AG09309 (cell line): ENCODE results near the gene CFAP90.
A peak's percentile ranks its signal among the peaks of the same experiment; 100 is the strongest.

Experiments
- DNase-seq: peaks from one replicate; pipeline ENCODE4 v3.0.0-alpha.2; 2010; ENCODE audit warnings: low read depth
- H3K4me3 ChIP-seq: 2 replicates; pipeline ENCODE4 v1.5.1; 2011; ENCODE audit warnings: mild to moderate bottlenecking, low read depth, low read length, moderate library complexity; ENCODE audit not compliant: control insufficient read depth
- TF ChIP-seq, protein P1 (sequence below): IDR thresholded peaks from 2 replicates; pipeline ENCODE4 v1.5.1; 2011; ENCODE audit warnings: mild to moderate bottlenecking, low read depth, low read length, inconsistent platforms; ENCODE audit not compliant: insufficient read depth, control insufficient read depth; ENCODE audit errors: missing control alignments

The CFAP90 gene

DNA sequence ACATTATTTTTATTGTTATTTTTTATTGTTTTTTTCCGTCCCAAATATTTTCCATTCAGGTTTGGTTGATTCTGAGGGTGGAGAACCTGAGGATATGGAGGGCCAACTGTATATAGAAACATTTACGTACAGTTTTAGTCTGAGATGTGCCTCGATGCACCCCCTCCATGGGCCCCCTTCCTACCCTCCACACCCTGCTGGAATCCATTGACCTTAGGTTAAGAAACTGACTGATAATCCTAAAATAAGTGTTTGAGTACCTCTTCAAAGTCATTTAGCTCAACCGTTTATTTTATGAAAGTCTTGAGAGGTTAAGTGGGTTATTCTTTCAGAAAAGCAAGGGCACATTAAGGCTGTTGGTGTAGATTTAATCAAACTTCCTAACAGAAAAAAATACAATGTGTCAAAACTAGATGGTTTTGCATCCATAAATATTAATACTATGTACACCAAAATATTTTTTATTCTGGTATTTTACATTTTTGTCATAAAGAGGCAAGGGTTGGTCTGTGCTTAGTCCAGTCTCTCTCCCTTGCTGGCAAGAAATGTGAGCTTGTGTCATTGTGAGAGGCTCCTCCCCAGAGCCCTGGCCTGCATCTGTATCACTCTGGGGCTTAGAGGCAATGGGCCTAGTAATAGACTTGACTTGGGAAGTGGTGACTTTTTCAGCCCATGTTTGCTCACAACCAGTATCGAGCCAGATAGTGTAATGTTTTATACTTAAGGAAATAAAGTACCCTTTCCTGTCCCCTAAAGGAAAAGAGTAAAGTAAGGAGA, 33.7 kb upstream of the CFAP90 start:
- TF ChIP-seq, protein P1, sequence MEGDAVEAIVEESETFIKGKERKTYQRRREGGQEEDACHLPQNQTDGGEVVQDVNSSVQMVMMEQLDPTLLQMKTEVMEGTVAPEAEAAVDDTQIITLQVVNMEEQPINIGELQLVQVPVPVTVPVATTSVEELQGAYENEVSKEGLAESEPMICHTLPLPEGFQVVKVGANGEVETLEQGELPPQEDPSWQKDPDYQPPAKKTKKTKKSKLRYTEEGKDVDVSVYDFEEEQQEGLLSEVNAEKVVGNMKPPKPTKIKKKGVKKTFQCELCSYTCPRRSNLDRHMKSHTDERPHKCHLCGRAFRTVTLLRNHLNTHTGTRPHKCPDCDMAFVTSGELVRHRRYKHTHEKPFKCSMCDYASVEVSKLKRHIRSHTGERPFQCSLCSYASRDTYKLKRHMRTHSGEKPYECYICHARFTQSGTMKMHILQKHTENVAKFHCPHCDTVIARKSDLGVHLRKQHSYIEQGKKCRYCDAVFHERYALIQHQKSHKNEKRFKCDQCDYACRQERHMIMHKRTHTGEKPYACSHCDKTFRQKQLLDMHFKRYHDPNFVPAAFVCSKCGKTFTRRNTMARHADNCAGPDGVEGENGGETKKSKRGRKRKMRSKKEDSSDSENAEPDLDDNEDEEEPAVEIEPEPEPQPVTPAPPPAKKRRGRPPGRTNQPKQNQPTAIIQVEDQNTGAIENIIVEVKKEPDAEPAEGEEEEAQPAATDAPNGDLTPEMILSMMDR: no peak
- DNase-seq: no peak
- H3K4me3 ChIP-seq: no peak overlapping the region

DNA sequence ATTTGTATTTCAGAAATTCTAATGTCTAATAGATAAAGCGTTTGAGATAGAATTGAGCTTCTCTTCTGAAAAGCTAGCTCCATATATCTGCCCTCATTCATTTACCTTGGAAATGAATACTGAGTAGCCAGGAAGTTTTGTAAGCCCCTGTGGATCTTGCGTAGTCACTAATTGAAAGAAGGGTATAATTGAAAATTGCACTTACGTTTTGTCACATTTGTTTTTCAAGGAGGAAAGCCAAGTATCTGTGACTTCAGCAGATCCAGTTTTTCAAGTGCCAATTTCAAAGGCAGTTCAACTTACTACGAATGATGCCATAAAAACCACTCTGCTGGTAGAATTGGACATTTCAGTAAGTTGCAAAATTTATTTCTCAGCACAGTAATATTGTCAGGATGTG, 32.0 kb upstream of the CFAP90 start:
- TF ChIP-seq, protein P1: no peak
- H3K4me3 ChIP-seq: no peak overlapping the region
- DNase-seq: no peak

DNA sequence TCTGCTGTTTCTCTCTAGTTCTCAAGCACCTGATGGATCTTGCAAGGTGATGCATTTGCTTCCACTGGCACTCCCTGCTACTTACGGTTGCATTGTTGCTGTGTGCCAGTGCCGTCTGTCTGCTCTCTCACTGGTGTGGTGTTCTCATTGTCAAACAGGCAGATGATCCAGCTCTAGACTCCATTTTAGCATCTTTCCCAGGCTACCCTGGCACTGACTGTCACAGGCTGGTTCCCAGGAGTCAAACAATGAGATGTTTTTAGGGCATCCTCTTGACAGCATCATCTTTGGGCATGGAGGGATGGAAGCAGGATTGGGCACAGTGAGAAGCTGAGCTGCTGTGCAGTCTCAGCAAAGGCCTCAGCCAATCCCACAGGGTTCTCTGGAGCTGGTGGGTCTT, 30.9 kb upstream of the CFAP90 start:
- TF ChIP-seq, protein P1: no peak
- DNase-seq: no peak
- H3K4me3 ChIP-seq: no peak overlapping the region

DNA sequence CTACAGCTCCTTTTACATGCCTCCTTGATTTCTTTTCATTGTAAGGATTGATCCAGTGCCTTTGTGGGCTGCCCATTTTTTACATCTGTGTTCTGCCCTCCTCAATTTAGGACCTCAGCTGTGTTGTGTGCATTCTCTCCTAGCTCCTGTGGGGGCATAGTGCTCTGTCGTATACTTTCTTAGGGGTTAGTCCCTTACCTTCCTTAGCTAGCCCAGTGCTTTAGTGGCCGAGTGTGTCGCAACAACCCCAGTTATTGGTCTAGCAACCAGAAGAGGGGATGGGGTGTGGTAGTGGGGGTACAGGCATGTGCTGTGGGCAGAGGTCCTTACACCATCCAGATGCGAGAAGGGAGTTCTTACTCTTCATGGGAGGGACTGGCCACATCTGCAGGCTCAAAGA, 30.2 kb upstream of the CFAP90 start:
- TF ChIP-seq, protein P1: no peak
- DNase-seq: no peak
- no peak overlapping the region for H3K4me3 ChIP-seq

DNA sequence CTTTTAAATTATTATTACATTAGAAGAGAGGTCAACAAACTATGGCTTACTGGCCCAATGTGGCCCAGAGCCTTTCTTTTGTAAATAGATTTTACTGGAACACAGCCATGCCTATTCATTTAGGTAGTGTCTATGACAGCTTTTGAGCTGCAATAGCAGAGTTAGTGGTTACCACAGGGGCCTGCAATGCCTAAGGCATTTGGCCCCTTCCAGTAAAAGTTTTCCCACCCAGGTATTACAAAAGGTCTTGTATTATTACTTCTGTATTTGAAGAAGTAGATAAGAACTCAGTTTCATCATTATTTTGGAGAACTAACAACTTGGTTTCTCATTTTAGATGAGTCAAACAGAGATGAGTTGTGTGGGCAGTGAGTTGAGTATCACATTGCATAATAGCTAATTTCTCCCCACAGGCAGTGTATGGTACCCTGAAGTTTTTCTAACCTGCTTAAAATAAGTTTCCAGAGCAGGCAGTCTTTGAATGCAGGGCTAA, 27.5 kb upstream of the CFAP90 start:
- no peak overlapping the region for H3K4me3 ChIP-seq
- TF ChIP-seq, protein P1: no peak
- peak; percentile 53 for DNase-seq

DNA sequence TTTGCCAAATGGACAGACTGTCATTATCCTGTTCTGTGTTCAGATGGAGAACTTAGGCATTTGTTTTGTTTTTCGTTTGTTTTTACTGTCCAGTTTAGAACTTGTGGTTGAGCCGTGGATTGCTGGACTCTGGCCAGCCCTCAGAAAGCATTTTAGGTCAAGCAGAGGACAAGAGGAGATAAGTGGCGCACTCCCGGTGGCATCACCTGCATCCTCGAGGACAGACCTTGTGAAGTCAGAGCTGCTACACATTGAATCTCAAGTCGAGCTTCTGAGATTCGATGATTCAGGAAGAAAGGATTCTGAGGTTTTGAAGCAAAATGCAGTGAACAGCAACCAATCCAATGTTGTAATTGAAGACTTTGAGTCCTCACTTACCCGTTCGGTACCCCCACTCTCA, 26.9 kb upstream of the CFAP90 start:
- no peak for DNase-seq
- TF ChIP-seq, protein P1: no peak
- no peak overlapping the region for H3K4me3 ChIP-seq
